Measurements from ENCODE around the gene TIGD6. TPM values are rescaled to one million over a fixed set of nuclear protein-coding genes. Genes with fewer than 3 reads are reported as not detected.

TIGD6 gene
- total and polyA plus RNA-seq, 2 of the 4 experiments (the other 2 are of a cell fraction), result 5.8 to 6.6 TPM

- TF ChIP-seq POLR2A (IDR thresholded peaks at IDR 0.05; ENCODE audit: low read depth, low read length) (no peak), BHLHE40 (IDR thresholded peaks at IDR 0.05; ENCODE audit: low read depth, low read length) (no peak), CHD1 (IDR thresholded peaks at IDR 0.05; ENCODE audit: low read depth, low read length) (no peak)
Observed at GRCh38 chr5:150046031-150046430, 45.6 kb upstream of the TIGD6 start (continued).

- peaks cover 22% of the 10 kb centered on the region for H3K4me1 ChIP-seq (ENCODE audit: control insufficient read depth, insufficient read depth, low read length)
- peak overlapping the region; percentile 35 for H2BK5ac ChIP-seq (ENCODE audit: low read depth, low read length, poor library complexity, severe bottlenecking)
- H3K79me1 ChIP-seq (ENCODE audit: low read depth in 1 of 2, low read length in 2 of 2), result peaks cover 29 to 69% of the 10 kb centered on the region in 2 experiments
- H3K27me3 ChIP-seq (ENCODE audit: control insufficient read depth, insufficient read depth, low read length), result no peaks in the 10 kb centered on the region
- no peak overlapping the region for H2BK120ac ChIP-seq (ENCODE audit: low read depth, low read length)
- H2BK20ac ChIP-seq (ENCODE audit: low read depth, low read length), result peak overlapping the region; percentile 89; the same call in 1 of the 2 replicates
- peaks cover 67% of the 10 kb centered on the region for H3K36me3 ChIP-seq (ENCODE audit: control insufficient read depth, insufficient read depth, low read length)
- peaks cover 6% of the 10 kb centered on the region; the same call in 1 of the 2 replicates for H4K20me1 ChIP-seq (ENCODE audit: insufficient read depth, low read length)
- H3K23ac ChIP-seq (ENCODE audit: low read depth, low read length), result no peak overlapping the region
- H4K5ac ChIP-seq (ENCODE audit: low read depth, low read length), result no peak overlapping the region
- no peak overlapping the region for H3K18ac ChIP-seq (ENCODE audit: low read depth, low read length)
- H2AK5ac ChIP-seq (ENCODE audit: low read depth, low read length), result peak overlapping the region; percentile 71
- no peak overlapping the region for H3K9ac ChIP-seq (ENCODE audit: low read depth, low read length)
- H2AK9ac ChIP-seq (replicated peaks; ENCODE audit: low read depth, low read length, poor library complexity), result no peak overlapping the region
- ATAC-seq (ENCODE audit: low read depth) (no peak), DNase-seq (no peak)
- intact Hi-C loops (cut with micrococcal nuclease) (no loop called here), dilution Hi-C loops (cut with HindIII; ENCODE audit: low sequenced_read_pairs, unreplicated experiment) (no loop called here), in situ Hi-C loops (cut with MboI; ENCODE audit: low sequenced_read_pairs) (no loop called here)
- H3K4ac ChIP-seq (ENCODE audit: low read depth, low read length), result peak overlapping the region; percentile 90; the same call in 1 of the 2 replicates
- no CpG with 5 or more reads among the region's 6 CpGs for WGBS, 2 experiments (ENCODE audit: extremely low coverage in 2 of 2, insufficient read length in 1 of 2)
- peak overlapping the region in 1 of 2 experiments; percentile 60; a peak in 1 of 4 replicates for H4K8ac ChIP-seq (ENCODE audit: low read depth in 2 of 2, low read length in 2 of 2)
- no peak overlapping the region for H3K56ac ChIP-seq (ENCODE audit: extremely low read depth, insufficient read depth, low read length)
- no peak overlapping the region for H3K4me3 ChIP-seq (ENCODE audit: insufficient read depth, low read depth, low read length)
- no peak overlapping the region for H2AFZ ChIP-seq (replicated peaks; ENCODE audit: low read length, poor library complexity)
- peak overlapping the region; percentile 81; the same call in 1 of the 3 replicates for H2BK15ac ChIP-seq (ENCODE audit: low read depth, low read length)
- H4K91ac ChIP-seq (ENCODE audit: insufficient read depth, low read depth, low read length), result peak overlapping the region; percentile 71; the same call in 1 of the 2 replicates
- CTCF ChIA-PET, result no interaction called here
- POLR2A ChIA-PET (ENCODE audit: unreplicated experiment), result no interaction called here
- no peaks in the 10 kb centered on the region for H3K9me3 ChIP-seq (ENCODE audit: control insufficient read depth, insufficient read depth, low read length)
- H3K14ac ChIP-seq (replicated peaks; ENCODE audit: low read depth, low read length), result peak overlapping the region; percentile 82; the same call in 1 of the 2 replicates
- BruUV-seq (replicated peaks), result no TSS peak
- peaks cover 32% of the 10 kb centered on the region for H3K9me1 ChIP-seq (ENCODE audit: insufficient read depth, low read length)
- no peak overlapping the region for H3K4me2 ChIP-seq (ENCODE audit: low read depth, low read length)
- H3K27ac ChIP-seq (ENCODE audit: insufficient read depth, low read length), result no peak overlapping the region
- TF ChIP-seq ELK1 (IDR thresholded peaks at IDR 0.05; ENCODE audit: borderline replicate concordance, low read depth, low read length) (no peak), MAZ (IDR thresholded peaks at IDR 0.05; ENCODE audit: borderline replicate concordance, low read depth, low read length) (no peak), MXI1 (IDR thresholded peaks at IDR 0.05; ENCODE audit: borderline replicate concordance, low read depth, low read length) (no peak), CHD1 (IDR thresholded peaks at IDR 0.05; ENCODE audit: low read depth, low read length) (no peak), POLR2A (IDR thresholded peaks at IDR 0.05; ENCODE audit: low read depth, low read length) (no peak), SMC3 (IDR thresholded peaks at IDR 0.05; ENCODE audit: low read depth, low read length) (no peak), BHLHE40 (IDR thresholded peaks at IDR 0.05; ENCODE audit: low read depth, low read length) (no peak), RCOR1 (IDR thresholded peaks at IDR 0.05; ENCODE audit: insufficient replicate concordance, low read length) (no peak), RAD21 (IDR thresholded peaks at IDR 0.05; ENCODE audit: low read length) (no peak), MAFK (IDR thresholded peaks at IDR 0.05; ENCODE audit: low read depth, low read length) (no peak), RFX5 (IDR thresholded peaks at IDR 0.05; ENCODE audit: low read depth, low read length) (no peak), USF2 (IDR thresholded peaks at IDR 0.05; ENCODE audit: low read depth, low read length) (no peak), CTCF (conservative IDR thresholded peaks at IDR 0.05; ENCODE audit: low read depth, low read length) (no peak), FOS (IDR thresholded peaks at IDR 0.05; ENCODE audit: low read depth, low read length) (no peak)
Observed at GRCh38 chr5:150045549-150045948, 45.1 kb upstream of the TIGD6 start.
